H1 (cell line): Measurements from ENCODE around the gene FAM120B. TPM values are rescaled to one million over a fixed set of nuclear protein-coding genes. Genes with fewer than 3 reads are reported as not detected.

Experiments
- ATF3 ChIP-seq: IDR thresholded peaks from 2 replicates; pipeline ENCODE4 v1.6.1; 2011; ENCODE audit warnings: low read depth, mild to moderate bottlenecking, low read length; ENCODE audit not compliant: insufficient read depth
- BACH1 ChIP-seq: IDR thresholded peaks from 2 replicates; pipeline ENCODE4 v1.6.1; 2012; ENCODE audit warnings: low read length, improper control_type of control experiment
- CHD7 ChIP-seq: fragments of 300-600 bp; sonication (generic); IDR thresholded peaks from 2 replicates; pipeline ENCODE4 v1.7.1; 2012; ENCODE audit warnings: low read length, moderate library complexity, mild to moderate bottlenecking, inconsistent platforms; ENCODE audit not compliant: insufficient replicate concordance
- EGR1 ChIP-seq: IDR thresholded peaks from 2 replicates; pipeline ENCODE4 v1.6.1; 2011; ENCODE audit warnings: low read depth, low read length, borderline replicate concordance
- FOSL1 ChIP-seq: IDR thresholded peaks from 2 replicates; pipeline ENCODE4 v1.6.1; 2011; ENCODE audit warnings: mild to moderate bottlenecking, low read depth, low read length, moderate library complexity; ENCODE audit not compliant: insufficient read depth
- HDAC2 ChIP-seq, 2 experiments: fragments of 300-600 bp in 1 of 2; sonication (generic) in 1 of 2; IDR thresholded peaks; 2 replicates each; pipeline ENCODE4 v1.6.1; 2011 to 2012; ENCODE audit warnings: low read depth in 2 of 2, low read length in 2 of 2, mild to moderate bottlenecking in 2 of 2, moderate library complexity in 2 of 2, borderline replicate concordance in 1 of 2, inconsistent platforms in 1 of 2
- RAD21 ChIP-seq, 2 experiments: IDR thresholded peaks in 1 of 2; conservative IDR thresholded peaks in 1 of 2; 2 replicates each; pipeline ENCODE4 v1.6.1; 2011; ENCODE audit warnings: low read depth in 2 of 2, low read length in 2 of 2, improper control_type of control experiment in 1 of 2, inconsistent platforms in 1 of 2, mild to moderate bottlenecking in 1 of 2, moderate library complexity in 1 of 2
- RXRA ChIP-seq: IDR thresholded peaks from 2 replicates; pipeline ENCODE4 v1.6.1; 2011; ENCODE audit warnings: low read depth, mild to moderate bottlenecking, low read length, moderate library complexity; ENCODE audit not compliant: insufficient read depth
- SUZ12 ChIP-seq: fragments of 200-600 bp; sonication (generic); IDR thresholded peaks from 2 replicates; pipeline ENCODE4 v1.6.1; 2012; ENCODE audit warnings: mild to moderate bottlenecking, inconsistent platforms, low read length, moderate library complexity, mixed read lengths
- ZNF274 ChIP-seq: IDR thresholded peaks from 2 replicates; pipeline ENCODE4 v1.7.0; 2012; ENCODE audit warnings: low read length, borderline replicate concordance; ENCODE audit errors: extremely low read depth
- polyA plus RNA-seq, 7 experiments: library from polyadenylated mRNA; depleted of rRNA in 3 of 7; stranded (reverse) in 5 of 7; unstranded in 2 of 7; fragments of >200 nt in 5 of 7; fragments of 200-250 nt in 2 of 7; gene quantifications; 1 replicate in 5 of 7; 2 replicates in 1 of 7; 4 replicates in 1 of 7; pipeline versions ENCODE4 v1.2.1 to v1.2.3, GENCODE V29; 2011 to 2013; ENCODE audit warnings: missing spikeins in 2 of 7, mixed read lengths in 2 of 7
- total RNA-seq: library from RNA; stranded (reverse); fragmentation: NEBNext Ultra II Directional; extraction: Animal tissue kit (Norgen Biotek cat#: 25700); gene quantifications from 2 replicates; pipeline ENCODE4 v1.2.1, GENCODE V29; 2021

The FAM120B gene
- total and polyA plus RNA-seq, 2 of the 8 experiments (the other 6 are each of a cell fraction or from before 2014, with no cell fraction given), result 5.1 to 12.5 TPM

- TF ChIP-seq CHD7, result no peak
- no peak for TF ChIP-seq HDAC2 (IDR thresholded peaks at IDR 0.05; ENCODE audit: borderline replicate concordance in 1 of 2, low read depth in 2 of 2, low read length in 2 of 2)
- no peak for TF ChIP-seq EGR1
- no peak for TF ChIP-seq ATF3
- no peak for TF ChIP-seq RAD21 (IDR thresholded peaks at IDR 0.05 in 1 of 2, conservative IDR thresholded peaks at IDR 0.05 in 1 of 2; ENCODE audit: low read depth in 2 of 2, low read length in 2 of 2)
- TF ChIP-seq RXRA, result no peak
- no peak for TF ChIP-seq SUZ12
- TF ChIP-seq BACH1, result no peak
- no peak for TF ChIP-seq FOSL1
- TF ChIP-seq ZNF274, result no peak
Observed at GRCh38 chr6:170369403-170369802, 62.8 kb downstream of the FAM120B start (continued).
